KMS-11 (cell line): ENCODE data around the gene SDK1.

Experiments used
- H2AFZ ChIP-seq: fragments of 200-600 bp; sonication (generic); 2 replicates; pipeline ENCODE4 v1.6.1; 2016; ENCODE audit warnings: antibody characterized with exemption, mixed run types, low read depth
- H3K27ac ChIP-seq: fragments of 200-600 bp; sonication (generic); 2 replicates; pipeline ENCODE4 v1.6.1; 2016; ENCODE audit warnings: mild to moderate bottlenecking, mixed run types
- H3K27me3 ChIP-seq: fragments of 200-600 bp; sonication (generic); 2 replicates; pipeline ENCODE4 v1.6.1; 2017; ENCODE audit warnings: mild to moderate bottlenecking, low read depth, mixed run types, moderate library complexity; ENCODE audit not compliant: insufficient read depth
- H3K36me3 ChIP-seq: fragments of 200-600 bp; sonication (generic); 2 replicates; pipeline ENCODE4 v1.6.1; 2017; ENCODE audit warnings: mild to moderate bottlenecking, mixed run types; ENCODE audit not compliant: insufficient read depth
- H3K4me1 ChIP-seq: fragments of 200-600 bp; sonication (generic); 2 replicates; pipeline ENCODE4 v1.6.1; 2016; ENCODE audit warnings: mild to moderate bottlenecking, low read depth, mixed run types; ENCODE audit not compliant: poor library complexity, severe bottlenecking
- H3K4me2 ChIP-seq: fragments of 200-600 bp; sonication (generic); 2 replicates; pipeline ENCODE4 v1.7.0; 2016; ENCODE audit warnings: mild to moderate bottlenecking, mixed run types
- H3K4me3 ChIP-seq: fragments of 200-600 bp; sonication (generic); IDR thresholded peaks from 2 replicates; pipeline ENCODE4 v1.6.1; 2017; ENCODE audit warnings: low read depth, low read length, mixed read lengths; ENCODE audit not compliant: insufficient read depth
- H3K79me2 ChIP-seq: fragments of 200-600 bp; sonication (generic); 2 replicates; pipeline ENCODE4 v1.6.1; 2016; ENCODE audit warnings: low read depth, mixed run types; ENCODE audit not compliant: insufficient read depth
- H3K9ac ChIP-seq: fragments of 200-600 bp; sonication (generic); 2 replicates; pipeline ENCODE4 v1.6.1; 2016; ENCODE audit warnings: mild to moderate bottlenecking, mixed run types
- H4K20me1 ChIP-seq: fragments of 200-600 bp; sonication (generic); 2 replicates; pipeline ENCODE4 v1.6.1; 2016; ENCODE audit warnings: mild to moderate bottlenecking, mixed run types; ENCODE audit not compliant: insufficient read depth
- TF ChIP-seq, protein P1 (sequence below): fragments of 200-600 bp; sonication (generic); conservative IDR thresholded peaks from 2 replicates; pipeline ENCODE4 v1.6.1; 2017; ENCODE audit warnings: low read depth, mild to moderate bottlenecking, antibody characterized with exemption, low read length, moderate library complexity, mixed read lengths

Gene SDK1

DNA sequence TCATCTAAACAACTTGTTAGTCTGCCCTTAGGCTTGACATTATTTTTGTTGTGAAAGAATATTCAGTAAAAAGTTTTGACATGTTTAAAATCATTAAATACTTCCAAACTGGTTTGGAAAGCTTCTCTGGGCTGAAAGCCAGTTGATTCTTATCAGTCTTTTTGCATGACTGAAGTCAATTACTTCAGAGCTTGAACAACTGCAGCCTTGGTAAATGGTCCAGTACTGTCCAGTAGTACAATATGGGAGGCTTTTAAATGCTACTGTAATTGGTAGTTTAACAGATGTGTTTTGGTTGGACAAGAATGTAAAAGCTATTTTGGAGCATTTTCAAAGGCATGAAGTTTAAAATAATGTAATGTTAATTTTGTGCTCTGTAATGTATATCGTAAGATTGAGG is 103.4 kb downstream of the SDK1 start:
- Histone ChIP-seq H3K27ac (no peak overlapping the region), H3K4me2 (no peak overlapping the region), H3K79me2 (no peaks in the 10 kb centered on the region), H3K36me3 (no peaks in the 10 kb centered on the region), H2AFZ (no peak overlapping the region), H4K20me1 (no peaks in the 10 kb centered on the region), H3K4me3 (no peak overlapping the region), H3K27me3 (no peaks in the 10 kb centered on the region; the same call in 1 of the 2 replicates), H3K9ac (no peak overlapping the region), H3K4me1 (peaks cover 20% of the 10 kb centered on the region)
- TF ChIP-seq, protein P1, sequence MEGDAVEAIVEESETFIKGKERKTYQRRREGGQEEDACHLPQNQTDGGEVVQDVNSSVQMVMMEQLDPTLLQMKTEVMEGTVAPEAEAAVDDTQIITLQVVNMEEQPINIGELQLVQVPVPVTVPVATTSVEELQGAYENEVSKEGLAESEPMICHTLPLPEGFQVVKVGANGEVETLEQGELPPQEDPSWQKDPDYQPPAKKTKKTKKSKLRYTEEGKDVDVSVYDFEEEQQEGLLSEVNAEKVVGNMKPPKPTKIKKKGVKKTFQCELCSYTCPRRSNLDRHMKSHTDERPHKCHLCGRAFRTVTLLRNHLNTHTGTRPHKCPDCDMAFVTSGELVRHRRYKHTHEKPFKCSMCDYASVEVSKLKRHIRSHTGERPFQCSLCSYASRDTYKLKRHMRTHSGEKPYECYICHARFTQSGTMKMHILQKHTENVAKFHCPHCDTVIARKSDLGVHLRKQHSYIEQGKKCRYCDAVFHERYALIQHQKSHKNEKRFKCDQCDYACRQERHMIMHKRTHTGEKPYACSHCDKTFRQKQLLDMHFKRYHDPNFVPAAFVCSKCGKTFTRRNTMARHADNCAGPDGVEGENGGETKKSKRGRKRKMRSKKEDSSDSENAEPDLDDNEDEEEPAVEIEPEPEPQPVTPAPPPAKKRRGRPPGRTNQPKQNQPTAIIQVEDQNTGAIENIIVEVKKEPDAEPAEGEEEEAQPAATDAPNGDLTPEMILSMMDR: no peak

DNA sequence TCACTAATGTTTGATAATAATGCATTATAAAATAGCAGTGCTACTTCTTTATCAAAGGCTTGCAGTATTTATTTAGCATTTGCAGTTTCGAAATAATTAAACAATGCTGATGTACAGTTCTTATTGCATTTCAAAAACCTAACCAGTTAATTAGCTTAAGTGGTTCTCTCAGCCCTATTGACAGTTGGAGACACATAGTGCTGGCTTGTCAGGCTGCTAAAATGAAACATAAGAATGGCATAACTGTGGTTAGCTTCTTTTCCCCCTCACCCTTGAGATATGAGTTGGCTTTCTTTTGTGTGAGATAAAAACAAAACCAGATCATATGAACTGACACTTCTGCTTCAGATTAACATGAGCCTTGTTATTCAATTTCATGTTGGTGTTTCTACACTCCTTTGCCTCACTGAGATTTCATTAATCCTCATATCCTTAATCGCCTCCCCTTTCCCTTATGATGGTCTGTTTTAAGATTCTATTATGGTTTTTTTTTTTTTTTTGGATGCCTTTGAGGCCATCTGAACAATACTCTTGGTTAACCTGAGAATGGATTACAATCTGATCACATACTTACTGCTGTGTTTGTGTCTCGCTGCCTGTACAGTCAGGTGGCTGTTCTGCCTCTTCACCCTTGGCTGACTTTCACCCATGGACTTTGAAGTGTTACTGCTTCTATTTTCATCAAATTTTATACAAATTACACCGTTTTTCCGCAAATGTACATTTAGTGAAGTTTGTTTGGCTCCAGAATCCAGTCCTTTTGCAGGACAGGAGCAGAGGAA is 108.0 kb downstream of the SDK1 start:
- Histone ChIP-seq H2AFZ (peak overlapping the region; percentile 35; the same call in 1 of the 2 replicates), H3K36me3 (no peaks in the 10 kb centered on the region), H3K27ac (peak overlapping the region; percentile 77), H3K4me3 (no peak overlapping the region), H3K27me3 (no peaks in the 10 kb centered on the region; the same call in 1 of the 2 replicates), H3K4me1 (peaks cover 29% of the 10 kb centered on the region), H3K4me2 (peak overlapping the region; percentile 88), H4K20me1 (no peaks in the 10 kb centered on the region), H3K9ac (peak overlapping the region; percentile 35), H3K79me2 (no peaks in the 10 kb centered on the region)
- TF ChIP-seq, protein P1: no peak

DNA sequence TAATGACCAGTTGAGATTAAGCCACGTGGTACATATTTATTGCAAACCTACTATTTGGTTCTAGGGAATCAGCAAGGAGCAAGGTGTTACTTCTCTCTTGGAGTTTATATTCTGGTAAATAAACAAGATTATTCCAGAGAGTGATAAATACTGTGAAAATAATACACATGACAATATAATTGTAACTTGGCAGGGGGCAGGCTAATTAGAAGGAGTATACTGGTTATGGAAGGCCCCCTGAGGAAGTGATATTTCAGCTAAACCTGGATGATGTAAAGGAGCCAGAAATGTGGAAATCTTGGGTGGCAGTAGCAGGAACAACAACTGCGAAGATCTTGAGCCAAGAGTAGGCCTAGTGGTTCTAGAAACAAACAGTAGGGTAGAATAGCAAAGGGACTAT is 111.8 kb downstream of the SDK1 start:
- H3K27me3 ChIP-seq: no peaks in the 10 kb centered on the region
- no peak overlapping the region for H3K4me2 ChIP-seq
- H3K9ac ChIP-seq: no peak overlapping the region
- no peak overlapping the region for H2AFZ ChIP-seq
- H4K20me1 ChIP-seq: no peaks in the 10 kb centered on the region
- H3K4me1 ChIP-seq: peaks cover 23% of the 10 kb centered on the region
- no peaks in the 10 kb centered on the region for H3K79me2 ChIP-seq
- no peak overlapping the region for H3K4me3 ChIP-seq
- TF ChIP-seq, protein P1: no peak
- no peak overlapping the region for H3K27ac ChIP-seq
- H3K36me3 ChIP-seq: no peaks in the 10 kb centered on the region

DNA sequence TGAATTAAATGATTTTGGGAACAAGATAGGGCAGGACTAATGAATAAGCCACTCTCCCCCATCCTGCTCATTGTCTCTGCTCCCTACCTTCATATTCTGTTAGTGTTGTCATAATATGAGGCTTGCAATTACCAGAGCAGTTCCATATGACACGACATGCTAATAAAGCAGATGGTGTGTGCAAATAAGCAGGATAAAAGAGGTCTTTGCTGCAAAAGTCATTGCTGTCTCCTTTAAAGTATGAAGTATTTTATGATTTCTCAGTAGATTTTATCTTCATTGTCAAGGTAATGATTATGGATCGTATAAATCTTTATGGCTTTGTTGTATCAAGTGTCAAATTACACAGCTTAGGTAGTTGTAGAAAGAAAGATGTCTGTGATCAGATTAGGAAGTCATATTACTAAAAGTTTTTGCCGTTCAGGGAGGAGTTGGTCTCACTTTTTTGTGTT is 114.8 kb downstream of the SDK1 start:
- Histone ChIP-seq H4K20me1 (no peaks in the 10 kb centered on the region), H2AFZ (no peak overlapping the region), H3K4me2 (no peak overlapping the region), H3K27me3 (no peaks in the 10 kb centered on the region), H3K4me1 (no peaks in the 10 kb centered on the region), H3K9ac (no peak overlapping the region), H3K4me3 (no peak overlapping the region), H3K27ac (no peak overlapping the region), H3K36me3 (no peaks in the 10 kb centered on the region), H3K79me2 (no peaks in the 10 kb centered on the region)
- TF ChIP-seq, protein P1: no peak
